Ramos (cell line): Measurements from ENCODE around the gene DYNC1H1.

Experiments
- in situ Hi-C: fragments of 300-500 bp; cut with MboI; formaldehyde crosslinking; loops from one replicate; pipeline ENCODE4 v1.14.3; 2022; ENCODE audit warnings: low sequenced_read_pairs; ENCODE audit not compliant: unreplicated experiment

DYNC1H1 gene

DNA sequence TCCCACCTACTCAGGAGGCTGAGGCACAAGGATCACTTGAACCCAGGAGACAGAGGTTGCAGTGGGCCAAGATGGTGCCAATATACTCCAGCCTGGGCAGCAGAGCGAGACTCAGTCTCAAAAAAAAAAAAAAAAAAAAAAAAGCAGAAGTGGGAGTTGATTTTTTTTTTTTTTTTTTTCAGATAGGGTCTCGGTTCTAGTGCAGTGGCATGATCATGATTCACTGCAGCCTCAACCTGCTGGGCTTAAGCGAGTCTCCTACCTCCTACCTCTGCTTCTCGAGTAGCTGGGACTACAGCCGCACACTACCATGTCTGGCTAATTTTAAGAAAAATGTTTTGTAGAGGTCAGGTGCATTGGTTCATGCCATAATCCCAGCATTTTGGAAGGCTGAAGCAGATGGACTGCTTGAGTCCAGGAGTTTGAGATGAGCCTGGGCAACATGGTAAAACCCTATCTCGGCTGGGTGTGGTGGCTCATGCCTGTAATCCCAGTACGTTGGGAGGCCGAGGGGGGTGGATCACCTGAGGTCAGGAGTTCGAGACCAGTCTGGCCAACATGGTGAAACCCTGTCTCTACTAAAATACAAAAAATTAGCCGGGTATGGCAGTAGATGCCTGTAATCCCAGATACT lies 138.8 kb downstream of the DYNC1H1 start:
- in situ Hi-C loops = no loop called here

DNA sequence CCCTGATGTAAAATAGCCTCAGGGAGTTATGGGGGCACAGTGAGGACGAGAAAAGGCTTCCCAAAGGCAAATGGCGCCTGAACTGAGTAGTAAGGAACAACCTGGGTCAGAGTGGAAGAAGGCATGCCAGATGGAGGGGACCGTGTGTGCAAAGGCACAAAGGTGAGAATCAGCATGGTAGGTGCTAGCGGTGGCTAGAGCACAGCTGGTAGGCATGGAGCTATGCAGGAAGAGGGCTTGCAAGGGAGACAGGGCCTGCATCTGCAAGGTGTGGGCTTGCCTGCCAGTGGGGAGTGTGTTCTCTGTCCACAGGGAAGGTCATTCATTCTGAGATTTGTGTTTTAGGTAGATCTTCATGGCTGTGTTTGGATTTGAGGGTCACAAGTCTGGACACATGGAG lies 141.0 kb downstream of the DYNC1H1 start:
- in situ Hi-C loops = no loop called here
